ENCODE results near the gene GOSR2. TPM values are rescaled to one million over a fixed set of nuclear protein-coding genes. Genes with fewer than 3 reads are reported as not detected.

GOSR2 gene
- total RNA-seq, 1 donor from 2014 or later: 55.2 TPM

DNA sequence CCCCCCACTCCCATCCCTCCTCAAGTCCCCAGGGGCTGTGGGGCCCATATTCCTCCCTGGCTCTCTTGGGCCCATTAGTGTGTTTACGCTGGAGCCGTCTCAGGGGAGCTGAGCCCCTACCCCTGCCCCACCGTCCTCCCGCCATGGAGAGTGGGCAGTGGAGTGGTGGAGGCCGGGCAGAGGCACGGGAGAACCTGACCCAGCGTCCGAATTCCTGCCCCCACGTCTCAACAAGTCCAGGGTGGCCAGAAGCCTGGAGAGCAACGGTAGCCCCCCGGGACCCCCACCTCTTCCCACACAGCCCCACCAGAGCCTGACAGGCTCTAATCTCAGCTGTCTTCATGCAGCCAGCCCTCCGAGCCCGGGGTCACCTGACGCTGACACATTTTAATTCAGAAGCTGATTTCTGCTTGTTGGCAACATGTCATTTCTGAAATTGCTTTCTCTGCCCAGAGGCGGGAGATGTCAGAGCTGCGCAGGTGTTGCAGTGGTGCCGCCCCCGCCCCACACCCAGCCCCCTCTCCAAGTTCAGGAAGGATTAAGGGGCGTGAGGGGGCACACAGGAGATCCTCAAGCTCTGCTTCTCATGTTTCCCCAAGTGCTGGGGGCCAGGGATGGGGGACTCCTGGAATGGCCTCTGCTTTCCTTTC is 39.0 kb upstream of the GOSR2 start:
- no peak overlapping the region for H3K4me3 ChIP-seq
- intact Hi-C loops (cut with DNase I): no loop called here
- H3K4me1 ChIP-seq: no peaks in the 10 kb centered on the region
- H3K27me3 ChIP-seq (ENCODE audit: low read depth): peaks cover 9% of the 10 kb centered on the region
- H3K36me3 ChIP-seq: no peaks in the 10 kb centered on the region
- TF ChIP-seq, protein P1, sequence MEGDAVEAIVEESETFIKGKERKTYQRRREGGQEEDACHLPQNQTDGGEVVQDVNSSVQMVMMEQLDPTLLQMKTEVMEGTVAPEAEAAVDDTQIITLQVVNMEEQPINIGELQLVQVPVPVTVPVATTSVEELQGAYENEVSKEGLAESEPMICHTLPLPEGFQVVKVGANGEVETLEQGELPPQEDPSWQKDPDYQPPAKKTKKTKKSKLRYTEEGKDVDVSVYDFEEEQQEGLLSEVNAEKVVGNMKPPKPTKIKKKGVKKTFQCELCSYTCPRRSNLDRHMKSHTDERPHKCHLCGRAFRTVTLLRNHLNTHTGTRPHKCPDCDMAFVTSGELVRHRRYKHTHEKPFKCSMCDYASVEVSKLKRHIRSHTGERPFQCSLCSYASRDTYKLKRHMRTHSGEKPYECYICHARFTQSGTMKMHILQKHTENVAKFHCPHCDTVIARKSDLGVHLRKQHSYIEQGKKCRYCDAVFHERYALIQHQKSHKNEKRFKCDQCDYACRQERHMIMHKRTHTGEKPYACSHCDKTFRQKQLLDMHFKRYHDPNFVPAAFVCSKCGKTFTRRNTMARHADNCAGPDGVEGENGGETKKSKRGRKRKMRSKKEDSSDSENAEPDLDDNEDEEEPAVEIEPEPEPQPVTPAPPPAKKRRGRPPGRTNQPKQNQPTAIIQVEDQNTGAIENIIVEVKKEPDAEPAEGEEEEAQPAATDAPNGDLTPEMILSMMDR (IDR thresholded peaks at IDR 0.05): no peak
- ATAC-seq (no peak), DNase-seq (no peak)
- H3K27ac ChIP-seq: no peak overlapping the region
- H3K9me3 ChIP-seq: no peaks in the 10 kb centered on the region

DNA sequence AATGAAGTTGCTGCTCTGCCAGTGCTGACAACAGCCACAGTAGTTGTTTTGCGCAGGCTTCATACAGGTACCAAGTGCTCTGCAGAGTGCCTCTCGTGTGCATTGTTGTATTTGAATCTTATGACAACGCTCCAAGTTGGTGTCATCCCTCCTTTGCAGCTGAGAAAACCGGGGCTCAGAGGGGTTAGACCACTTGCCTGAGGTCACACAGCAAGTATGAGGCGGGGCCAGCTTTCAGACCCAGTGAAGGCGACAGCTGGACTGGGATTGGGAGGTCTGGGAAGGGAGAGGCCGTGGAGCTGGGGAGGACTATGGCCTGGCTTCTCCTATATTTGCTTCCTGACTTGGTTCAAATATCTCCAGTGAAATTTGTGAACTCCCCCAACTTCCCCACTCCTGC is 38.4 kb upstream of the GOSR2 start:
- DNase-seq (no peak), ATAC-seq (no peak)
- H3K36me3 ChIP-seq: no peaks in the 10 kb centered on the region
- no peaks in the 10 kb centered on the region for H3K9me3 ChIP-seq
- no peak overlapping the region for H3K27ac ChIP-seq
- intact Hi-C loops (cut with DNase I): no loop called here
- TF ChIP-seq, protein P1 (IDR thresholded peaks at IDR 0.05): no peak
- no peaks in the 10 kb centered on the region for H3K4me1 ChIP-seq
- no peak overlapping the region for H3K4me3 ChIP-seq
- H3K27me3 ChIP-seq (ENCODE audit: low read depth): peaks cover 9% of the 10 kb centered on the region

DNA sequence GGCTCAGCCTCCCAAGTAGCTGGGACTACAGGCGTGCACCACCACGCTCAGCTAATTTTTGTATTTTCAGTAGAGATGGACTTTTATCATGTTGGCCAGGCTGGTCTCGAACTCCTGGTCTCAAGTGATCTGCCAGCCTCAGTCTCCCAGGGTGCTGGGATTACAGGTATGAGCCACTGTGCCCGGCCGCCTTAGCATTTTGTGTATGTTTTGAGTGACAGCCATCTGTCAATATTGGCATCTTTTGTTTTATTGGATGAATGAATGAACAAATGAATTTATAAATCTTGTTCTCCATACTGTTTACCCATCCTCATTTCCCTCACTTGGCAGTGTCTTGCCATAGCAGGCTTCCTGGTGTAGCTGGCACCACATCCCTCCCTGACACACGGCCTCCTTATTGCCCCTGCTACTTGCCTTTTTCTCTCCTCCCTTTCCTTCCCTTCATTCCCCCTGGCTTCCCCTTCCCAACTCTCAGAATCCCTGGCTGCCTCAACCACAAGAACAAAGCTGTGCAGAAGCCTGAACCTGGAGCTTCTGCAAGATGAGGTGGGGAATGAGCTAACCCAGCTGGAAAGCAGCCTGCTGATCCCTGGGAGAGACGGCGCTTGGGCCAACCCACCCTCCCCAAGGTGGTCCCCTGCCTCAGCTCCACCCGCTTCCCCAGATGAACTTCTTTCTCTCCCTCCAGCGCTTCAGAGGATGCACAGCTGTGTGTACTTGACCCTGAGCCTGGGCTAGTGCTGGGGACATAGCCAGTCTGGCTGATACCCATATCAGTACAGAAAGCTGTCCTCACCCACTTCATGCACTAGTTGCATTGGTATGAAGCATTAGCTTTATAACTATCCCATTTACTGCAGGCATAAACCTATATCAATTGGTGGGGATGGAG is 37.3 kb upstream of the GOSR2 start:
- Histone ChIP-seq H3K27ac (no peak overlapping the region), H3K9me3 (no peaks in the 10 kb centered on the region), H3K36me3 (no peaks in the 10 kb centered on the region), H3K4me3 (no peak overlapping the region), H3K27me3 (ENCODE audit: low read depth) (peaks cover 10% of the 10 kb centered on the region), H3K4me1 (no peaks in the 10 kb centered on the region)
- TF ChIP-seq, protein P1 (IDR thresholded peaks at IDR 0.05): no peak
- DNase-seq (no peak), ATAC-seq (no peak)
- intact Hi-C loops (cut with DNase I): no loop called here

DNA sequence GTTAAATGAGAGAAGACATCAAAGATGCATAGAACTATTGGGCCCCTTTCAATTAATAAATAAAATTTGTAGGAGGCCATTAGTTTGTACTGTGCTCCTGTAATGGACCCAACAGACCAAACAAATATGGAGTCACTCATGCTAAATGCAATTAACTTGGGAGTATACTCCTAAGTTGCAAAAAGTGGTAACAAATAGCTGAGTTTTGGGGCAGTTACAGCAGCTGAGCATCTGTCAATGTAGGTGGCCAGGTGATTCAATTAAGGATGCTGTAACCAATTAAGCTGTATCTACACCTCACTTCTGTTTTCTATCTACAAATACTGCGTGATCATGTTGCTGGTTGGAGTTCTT is 36.7 kb upstream of the GOSR2 start:
- Histone ChIP-seq H3K27ac (no peak overlapping the region), H3K4me1 (no peaks in the 10 kb centered on the region), H3K9me3 (no peaks in the 10 kb centered on the region), H3K27me3 (ENCODE audit: low read depth) (peaks cover 13% of the 10 kb centered on the region), H3K4me3 (no peak overlapping the region), H3K36me3 (no peaks in the 10 kb centered on the region)
- DNase-seq (no peak), ATAC-seq (no peak)
- intact Hi-C loops (cut with DNase I): no loop called here
- TF ChIP-seq, protein P1 (IDR thresholded peaks at IDR 0.05): no peak

DNA sequence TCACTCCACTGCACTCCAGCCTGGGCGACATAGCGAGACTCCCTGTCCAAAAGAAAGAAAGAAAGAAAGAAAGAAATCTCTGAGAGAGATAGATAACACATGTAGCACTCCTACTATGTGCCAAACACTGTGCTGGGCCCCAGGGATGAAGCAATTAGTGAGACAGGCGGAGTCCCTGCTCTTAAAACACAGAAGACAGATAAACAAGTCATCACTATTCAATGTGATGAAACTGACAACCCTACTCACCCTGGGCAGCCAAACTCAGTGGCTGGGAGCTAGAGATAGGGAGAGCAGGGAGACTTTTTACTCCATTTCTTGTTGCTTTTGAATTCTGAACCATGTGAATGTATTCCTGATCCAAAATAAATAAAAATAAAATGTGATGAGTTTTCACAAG is 35.2 kb upstream of the GOSR2 start:
- Histone ChIP-seq H3K4me3 (no peak overlapping the region), H3K9me3 (no peaks in the 10 kb centered on the region), H3K27me3 (ENCODE audit: low read depth) (peaks cover 15% of the 10 kb centered on the region), H3K27ac (no peak overlapping the region), H3K4me1 (no peaks in the 10 kb centered on the region), H3K36me3 (no peaks in the 10 kb centered on the region)
- DNase-seq (no peak), ATAC-seq (no peak)
- intact Hi-C loops (cut with DNase I): no loop called here
- TF ChIP-seq, protein P1 (IDR thresholded peaks at IDR 0.05): no peak

Data from lower lobe of right lung (tissue), 2 donors.